Lower lobe of right lung (tissue), 2 donors: ENCODE results near the gene ENPP1. TPM values are rescaled to one million over a fixed set of nuclear protein-coding genes. Genes with fewer than 3 reads are reported as not detected.

Source experiments
- ATAC-seq, 2 donors: fragments of 200-7000 bp; cut with Tn5 transposase; one replicate each; pipeline ENCODE4 v1.9.1; 2020 to 2022; ENCODE audit warnings: mild to moderate bottlenecking in 2 of 2, moderate library complexity in 2 of 2
- DNase-seq: peaks from one replicate; pipeline ENCODE4 v3.0.0-alpha.2; 2020
- H3K27ac ChIP-seq: fragments of 200-600 bp; one replicate; pipeline ENCODE4 v1.8.0; 2022
- H3K27me3 ChIP-seq: fragments of 200-600 bp; one replicate; pipeline ENCODE4 v1.8.0; 2022; ENCODE audit warnings: low read depth
- H3K36me3 ChIP-seq: fragments of 200-600 bp; one replicate; pipeline ENCODE4 v1.8.0; 2022; ENCODE audit warnings: mild to moderate bottlenecking
- H3K4me1 ChIP-seq: fragments of 200-600 bp; one replicate; pipeline ENCODE4 v1.8.0; 2022
- H3K4me3 ChIP-seq: fragments of 200-600 bp; one replicate; pipeline ENCODE4 v1.8.0; 2022; ENCODE audit warnings: mild to moderate bottlenecking
- H3K9me3 ChIP-seq: fragments of 200-600 bp; one replicate; pipeline ENCODE4 v1.8.0; 2022
- intact Hi-C: fragments of 100-400 bp; cut with DNase I; formaldehyde crosslinking; loops from one replicate; pipeline ENCODE4 v1.11.0; 2022
- total RNA-seq: library from RNA; stranded (reverse); fragmentation: NEBNext Ultra II Directional; extraction: Animal tissue kit (Norgen Biotek cat#: 25700); gene quantifications from one replicate; pipeline ENCODE4 v1.2.1, GENCODE V29; 2021
- TF ChIP-seq, protein P1 (sequence below): fragments of 200-600 bp; IDR thresholded peaks from one replicate; pipeline ENCODE4 v1.8.0; 2022; ENCODE audit warnings: antibody characterized with exemption, mild to moderate bottlenecking
- donor health status: DM: no; HTN: yes; CAD: no; lungs with severe emphysema.

The ENPP1 gene
- total RNA-seq, 1 donor from 2014 or later = 3.3 TPM

- Histone ChIP-seq H3K9me3 (no peaks in the 10 kb centered on the region), H3K36me3 (no peaks in the 10 kb centered on the region), H3K4me3 (no peak overlapping the region), H3K27ac (no peak overlapping the region), H3K27me3 (no peaks in the 10 kb centered on the region), H3K4me1 (no peaks in the 10 kb centered on the region)
- TF ChIP-seq, protein P1, sequence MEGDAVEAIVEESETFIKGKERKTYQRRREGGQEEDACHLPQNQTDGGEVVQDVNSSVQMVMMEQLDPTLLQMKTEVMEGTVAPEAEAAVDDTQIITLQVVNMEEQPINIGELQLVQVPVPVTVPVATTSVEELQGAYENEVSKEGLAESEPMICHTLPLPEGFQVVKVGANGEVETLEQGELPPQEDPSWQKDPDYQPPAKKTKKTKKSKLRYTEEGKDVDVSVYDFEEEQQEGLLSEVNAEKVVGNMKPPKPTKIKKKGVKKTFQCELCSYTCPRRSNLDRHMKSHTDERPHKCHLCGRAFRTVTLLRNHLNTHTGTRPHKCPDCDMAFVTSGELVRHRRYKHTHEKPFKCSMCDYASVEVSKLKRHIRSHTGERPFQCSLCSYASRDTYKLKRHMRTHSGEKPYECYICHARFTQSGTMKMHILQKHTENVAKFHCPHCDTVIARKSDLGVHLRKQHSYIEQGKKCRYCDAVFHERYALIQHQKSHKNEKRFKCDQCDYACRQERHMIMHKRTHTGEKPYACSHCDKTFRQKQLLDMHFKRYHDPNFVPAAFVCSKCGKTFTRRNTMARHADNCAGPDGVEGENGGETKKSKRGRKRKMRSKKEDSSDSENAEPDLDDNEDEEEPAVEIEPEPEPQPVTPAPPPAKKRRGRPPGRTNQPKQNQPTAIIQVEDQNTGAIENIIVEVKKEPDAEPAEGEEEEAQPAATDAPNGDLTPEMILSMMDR = no peak
- intact Hi-C loops = no loop called here
- ATAC-seq = no peak
- DNase-seq = no peak
Measured at GRCh38 chr6:131768964-131769363, 38.9 kb upstream of the ENPP1 start.

DNA sequence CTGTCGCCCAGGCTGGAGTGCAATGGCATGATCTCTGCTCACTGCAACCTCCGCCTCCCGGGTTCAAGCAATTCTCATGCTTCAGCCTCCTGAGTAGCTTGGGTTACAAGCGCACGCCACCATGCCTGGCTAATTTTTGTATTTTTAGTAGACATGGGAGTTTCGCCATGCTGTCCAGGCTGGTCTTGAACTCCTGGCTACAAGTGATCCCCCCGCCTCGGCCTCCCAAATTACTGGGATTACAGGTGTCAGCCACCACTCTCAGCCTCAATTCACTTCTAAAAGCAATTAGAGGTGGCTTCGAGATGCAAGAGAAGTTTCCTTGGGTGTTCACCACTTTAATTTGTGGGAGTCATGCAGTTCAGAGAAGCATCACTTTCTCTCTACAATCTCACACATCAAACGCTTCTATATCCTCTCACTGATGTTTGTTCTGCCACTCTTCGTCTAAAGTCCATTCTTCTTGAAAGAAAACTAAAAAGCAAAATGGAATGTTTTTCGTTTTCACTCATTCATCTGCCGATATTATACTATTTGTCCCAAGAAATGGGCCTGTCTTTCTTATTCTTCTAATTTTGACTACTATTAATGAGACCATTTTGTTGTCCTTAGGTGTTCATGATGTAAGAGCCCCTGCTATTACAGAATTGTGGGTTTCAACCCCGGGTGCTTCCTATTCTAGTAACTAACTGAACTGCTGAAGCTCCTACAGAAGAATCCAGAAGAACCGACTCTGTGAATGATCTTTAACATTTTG, 38.3 kb upstream of the ENPP1 start:
- no peaks in the 10 kb centered on the region for H3K27me3 ChIP-seq
- no peak overlapping the region for H3K27ac ChIP-seq
- TF ChIP-seq, protein P1 = no peak
- no peak overlapping the region for H3K4me3 ChIP-seq
- DNase-seq = no peak
- H3K9me3 ChIP-seq = no peaks in the 10 kb centered on the region
- no peaks in the 10 kb centered on the region for H3K4me1 ChIP-seq
- no peaks in the 10 kb centered on the region for H3K36me3 ChIP-seq
- ATAC-seq = no peak
- intact Hi-C loops = no loop called here

- Histone ChIP-seq H3K9me3 (no peaks in the 10 kb centered on the region), H3K27ac (no peak overlapping the region), H3K4me1 (no peaks in the 10 kb centered on the region), H3K4me3 (no peak overlapping the region), H3K27me3 (no peaks in the 10 kb centered on the region), H3K36me3 (no peaks in the 10 kb centered on the region)
- ATAC-seq (no peak), DNase-seq (no peak)
- TF ChIP-seq, protein P1 = no peak
- intact Hi-C loops = no loop called here
Measured at GRCh38 chr6:131770776-131771175, 37.0 kb upstream of the ENPP1 start.

GRCh38 chr6:131773284-131773950, 34.4 kb upstream of the ENPP1 start:
- intact Hi-C loops = no loop called here
- no peak for DNase-seq
- TF ChIP-seq, protein P1 = no peak
- ATAC-seq = no peak
- Histone ChIP-seq H3K36me3 (no peaks in the 10 kb centered on the region), H3K27ac (no peak overlapping the region), H3K4me1 (no peaks in the 10 kb centered on the region), H3K27me3 (no peaks in the 10 kb centered on the region), H3K9me3 (no peaks in the 10 kb centered on the region), H3K4me3 (no peak overlapping the region)

- ATAC-seq (no peak), DNase-seq (no peak)
- Histone ChIP-seq H3K4me1 (no peaks in the 10 kb centered on the region), H3K27ac (no peak overlapping the region), H3K36me3 (no peaks in the 10 kb centered on the region), H3K4me3 (no peak overlapping the region), H3K9me3 (no peaks in the 10 kb centered on the region), H3K27me3 (no peaks in the 10 kb centered on the region)
- intact Hi-C loops = no loop called here
- TF ChIP-seq, protein P1 = no peak
Measured at GRCh38 chr6:131775886-131776285, 31.9 kb upstream of the ENPP1 start.
